Spleen (tissue), 7 donors: ENCODE measurements around the gene DPYSL4.

ENCODE experiments used
- CTCF ChIP-seq, 11 experiments: fragments of 200-600 bp in 7 of 11; fragments of 450-650 bp in 4 of 11; sonication (generic) in 4 of 11; IDR thresholded peaks in 8 of 11; conservative IDR thresholded peaks in 3 of 11; 1 replicate in 7 of 11; 2 replicates in 4 of 11; pipeline versions ENCODE4 v1.4.0 to v1.8.0; 2016 to 2021; ENCODE audit warnings: antibody characterized with exemption in 11 of 11, inconsistent platforms in 4 of 11, mild to moderate bottlenecking in 1 of 11
- POLR2A ChIP-seq, 3 donors: fragments of 450-650 bp; IDR thresholded peaks; one replicate each; pipeline ENCODE4 v1.5.1; 2017; ENCODE audit warnings: antibody characterized with exemption in 3 of 3, mild to moderate bottlenecking in 1 of 3
- POLR2AphosphoS5 ChIP-seq, 3 donors: sonication (generic); formaldehyde crosslinking; IDR thresholded peaks; one replicate each; pipeline ENCODE4 v1.5.1; 2017; ENCODE audit warnings: antibody characterized with exemption in 3 of 3
- donor health status: DM: no; HTN: no; CAD: no; lungs with moderate emphysema.
- donor health status: DM: no; HTN: no; CAD: no.
- donor health status: DM: no; HTN: no; CAD: no.

- no peak for TF ChIP-seq CTCF (IDR thresholded peaks at IDR 0.05 in 8 of 11, conservative IDR thresholded peaks at IDR 0.05 in 3 of 11)
- no peak for TF ChIP-seq POLR2A (IDR thresholded peaks at IDR 0.05)
- TF ChIP-seq POLR2AphosphoS5 (IDR thresholded peaks at IDR 0.05) = no peak
Observed at GRCh38 chr10:132163826-132164515, 22.8 kb upstream of the DPYSL4 start.
